ENCODE data around the gene PLGLB2. TPM values are rescaled to one million over a fixed set of nuclear protein-coding genes. Genes with fewer than 3 reads are reported as not detected.
"Not testable (repeated sequence)": the region's sequence is repeated elsewhere in the genome, so short reads cannot be mapped to it uniquely, and the experiment has no call there.

PLGLB2 gene
- 1 to 10 TPM in 2 of 6 donors, under 1 TPM in 3, not detected in 1; 0.26 to 7.1 (median 0.76) TPM for total RNA-seq

DNA sequence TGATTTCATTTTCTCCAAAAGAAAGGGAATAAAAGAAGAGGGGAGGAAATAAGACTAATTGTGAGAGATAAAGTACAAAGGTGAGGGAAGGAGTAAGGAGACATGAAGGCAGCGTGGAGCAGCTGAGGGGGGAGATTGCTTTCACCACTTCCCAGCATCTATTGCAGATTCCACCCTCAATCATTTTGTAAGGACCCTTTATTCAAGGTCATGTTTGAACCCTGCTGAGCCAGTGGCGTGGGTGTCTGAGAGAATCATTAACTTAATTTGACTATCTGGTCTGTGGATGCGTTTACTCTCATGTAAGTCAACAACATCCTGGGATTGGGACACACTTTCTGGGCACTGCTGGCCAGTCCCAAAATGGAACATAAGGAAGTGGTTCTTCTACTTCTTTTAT is at the start of gene PLGLB2:
PLGLB2 (plus strand) TSS at position 297 of the 400 bp plus-strand sequence; CDS start at position 364, 67 bp downstream.
- not testable (repeated sequence) for H3K27me3 ChIP-seq; H3K9me3 ChIP-seq; H3K4me3 ChIP-seq; ATAC-seq (ENCODE audit: low FRiP score in 2 of 2); H3K27ac ChIP-seq; H3K4me1 ChIP-seq; DNase-seq; H3K36me3 ChIP-seq
- WGBS, 2 donors = 82 to 100% methylated on average over 1 of the region's 3 CpGs

DNA sequence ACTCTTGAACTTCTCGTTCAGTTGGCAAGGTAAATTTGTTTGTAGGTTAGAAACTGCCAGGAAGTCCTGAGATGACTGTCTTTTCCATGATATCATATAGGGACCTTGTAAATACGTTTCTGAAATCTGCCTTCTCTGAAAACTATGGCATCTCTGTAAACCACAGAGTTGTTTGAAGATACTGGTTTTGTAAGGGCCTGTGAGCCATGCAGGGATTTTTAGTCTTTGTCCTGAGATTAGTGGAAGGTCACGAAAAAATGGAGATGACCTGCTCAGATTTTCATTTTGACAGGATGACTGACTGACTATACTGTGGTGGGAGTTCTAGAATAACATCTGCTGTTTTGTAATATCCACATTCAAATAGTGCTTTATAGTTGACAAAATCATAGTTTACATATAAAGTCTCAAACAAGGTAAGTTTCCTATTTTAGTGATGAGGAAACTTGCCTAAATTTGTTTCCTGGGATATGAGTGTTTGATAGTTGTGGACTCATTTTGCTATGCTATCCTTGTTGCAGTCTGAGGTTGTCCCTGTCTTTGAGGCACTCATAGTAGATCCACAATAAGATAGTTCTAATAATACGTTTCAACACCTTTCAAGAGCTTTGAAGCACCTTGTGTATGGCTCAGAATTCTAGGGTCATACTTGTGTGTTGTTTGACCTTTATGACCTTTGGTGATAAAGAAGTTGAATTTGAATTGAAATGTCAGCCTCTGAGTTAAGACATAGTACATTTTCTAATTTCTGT is 43.1 kb upstream of the PLGLB2 start:
- not testable (repeated sequence) for DNase-seq; H3K36me3 ChIP-seq; H3K27me3 ChIP-seq; H3K4me1 ChIP-seq; H3K27ac ChIP-seq; ATAC-seq (ENCODE audit: low FRiP score in 2 of 2); H3K9me3 ChIP-seq; H3K4me3 ChIP-seq
- 34 to 74% methylated on average over 2 to 3 of the region's 4 CpGs for WGBS, 2 donors

DNA sequence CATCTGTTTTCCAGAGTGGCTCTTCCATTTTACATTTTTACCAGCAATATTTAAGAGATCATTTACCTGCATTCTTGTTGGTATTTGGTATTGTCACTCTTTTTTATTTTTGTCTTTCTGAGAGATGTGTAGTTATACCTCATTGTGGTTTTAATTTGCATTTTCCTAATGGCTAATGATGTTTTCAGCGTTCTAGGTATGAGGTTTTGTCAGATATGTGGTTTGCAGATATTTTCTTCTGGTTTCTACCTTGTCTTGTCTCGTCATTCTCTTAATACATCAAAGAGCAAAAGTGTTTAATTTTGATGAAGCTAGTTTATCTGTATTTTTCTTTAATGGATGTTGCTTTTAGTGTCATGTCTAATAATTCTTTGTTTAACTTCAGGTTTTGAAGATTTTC is 39.5 kb upstream of the PLGLB2 start:
- H3K9me3 ChIP-seq = not testable (repeated sequence)
- WGBS, 2 donors = 86 to 91% methylated on average over 2 of the region's 2 CpGs

DNA sequence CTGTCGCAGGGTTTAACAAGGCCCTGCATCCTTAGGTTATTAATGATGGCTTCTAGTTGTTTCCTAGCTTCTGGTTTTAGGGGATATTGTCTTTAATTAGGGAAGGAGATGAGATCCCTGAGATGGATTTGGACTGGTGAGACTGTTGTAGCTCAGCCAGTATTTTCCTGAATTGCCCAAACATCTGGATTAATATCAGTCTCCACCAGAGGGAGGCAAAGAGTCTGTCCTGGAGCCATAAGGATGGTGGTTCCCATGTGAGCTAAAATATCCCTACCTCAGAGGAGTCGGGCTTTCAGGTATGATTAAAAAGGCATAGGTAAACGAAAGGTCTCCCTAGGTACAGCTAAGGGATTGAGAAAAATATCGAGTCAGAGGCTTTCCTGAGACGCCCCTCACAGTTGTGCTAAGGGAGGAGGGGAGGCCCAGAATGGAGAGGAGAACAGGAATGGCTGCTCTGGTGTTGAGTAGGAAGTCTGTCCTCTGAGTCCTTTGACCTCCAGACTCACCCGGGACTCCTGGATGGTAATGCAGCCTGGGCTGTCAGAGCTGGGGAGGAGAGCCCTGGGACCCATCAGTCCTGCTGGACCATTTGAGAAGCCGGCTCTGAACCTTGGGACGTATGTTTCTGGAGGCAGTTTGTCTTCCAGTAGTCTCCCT is 19.8 kb upstream of the PLGLB2 start:
- H3K27ac ChIP-seq, H3K4me3 ChIP-seq, H3K27me3 ChIP-seq, H3K9me3 ChIP-seq, H3K4me1 ChIP-seq, DNase-seq, H3K36me3 ChIP-seq: not testable (repeated sequence)
- no CpG with 5 or more reads among the region's 8 CpGs for WGBS, 2 donors
- ATAC-seq (ENCODE audit: low FRiP score in 2 of 2) = peak; percentile 48 to 66

More for the DNA sequence above, 39.5 kb upstream of the PLGLB2 start:
- DNase-seq; H3K36me3 ChIP-seq; H3K27ac ChIP-seq; H3K27me3 ChIP-seq; H3K4me3 ChIP-seq; ATAC-seq (ENCODE audit: low FRiP score in 2 of 2); H3K4me1 ChIP-seq: not testable (repeated sequence)

DNA sequence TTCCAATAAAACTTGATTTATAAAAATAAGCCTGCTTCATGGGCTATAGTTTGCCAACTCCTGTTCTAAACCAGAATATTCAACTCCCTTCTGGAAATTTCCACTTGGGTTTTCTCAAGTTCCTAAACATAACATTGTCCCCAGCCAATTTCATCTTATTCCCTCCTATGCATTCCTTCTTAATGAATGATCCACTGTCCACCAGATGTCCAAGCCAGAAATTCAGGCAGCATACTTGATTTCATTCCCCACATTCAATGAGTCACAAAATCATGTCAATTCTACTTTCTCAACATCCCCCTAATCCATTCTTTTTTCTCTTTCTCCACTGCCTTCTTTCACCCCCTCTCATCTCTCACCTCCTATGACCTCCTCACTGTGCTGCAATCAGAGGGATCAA is 7.0 kb upstream of the PLGLB2 start:
- H3K27ac ChIP-seq, H3K4me1 ChIP-seq, H3K4me3 ChIP-seq, H3K27me3 ChIP-seq, H3K9me3 ChIP-seq, DNase-seq, H3K36me3 ChIP-seq: not testable (repeated sequence)
- ATAC-seq (ENCODE audit: low FRiP score in 2 of 2) = peak in 1 of 2 donors; percentile 58

DNA sequence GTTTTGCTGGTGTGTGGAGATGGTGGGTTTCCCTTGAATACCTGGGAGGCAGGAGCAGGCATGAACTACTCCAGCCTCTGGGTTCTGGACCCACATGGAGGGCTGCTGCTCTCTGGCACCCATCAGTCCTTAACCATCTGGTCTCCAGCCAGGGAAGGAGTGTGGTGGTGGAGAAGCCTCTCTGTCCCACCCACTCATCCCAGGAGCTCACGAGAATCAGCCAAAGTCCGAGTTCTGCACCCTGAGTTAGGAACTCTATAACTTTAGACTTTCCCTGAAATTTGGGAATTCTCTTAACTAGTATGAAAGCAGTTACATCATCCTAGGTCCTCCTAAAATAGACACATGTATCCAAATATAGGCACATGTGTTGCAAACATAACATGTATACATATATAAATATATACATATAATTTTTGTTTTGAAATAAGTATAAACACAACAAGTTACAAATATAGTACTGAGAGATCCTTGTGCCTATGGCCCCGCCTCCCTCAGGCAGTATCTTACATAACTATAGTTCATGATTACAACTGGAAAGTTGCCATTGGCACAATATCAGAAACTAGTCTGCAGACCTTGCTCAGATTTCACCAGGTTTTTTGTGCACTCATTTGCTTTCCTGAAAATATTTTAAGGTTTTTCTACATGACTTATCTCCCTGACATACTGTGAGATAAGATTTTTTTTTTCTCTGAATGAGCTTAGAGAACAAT is 5.3 kb upstream of the PLGLB2 start:
- not testable (repeated sequence) for H3K4me3 ChIP-seq, H3K27ac ChIP-seq, H3K27me3 ChIP-seq, DNase-seq, H3K36me3 ChIP-seq, H3K9me3 ChIP-seq, H3K4me1 ChIP-seq
- WGBS, 2 donors = no CpG with 5 or more reads among the region's 3 CpGs
- peak in 1 of 2 donors; percentile 24 for ATAC-seq (ENCODE audit: low FRiP score in 2 of 2)

DNA sequence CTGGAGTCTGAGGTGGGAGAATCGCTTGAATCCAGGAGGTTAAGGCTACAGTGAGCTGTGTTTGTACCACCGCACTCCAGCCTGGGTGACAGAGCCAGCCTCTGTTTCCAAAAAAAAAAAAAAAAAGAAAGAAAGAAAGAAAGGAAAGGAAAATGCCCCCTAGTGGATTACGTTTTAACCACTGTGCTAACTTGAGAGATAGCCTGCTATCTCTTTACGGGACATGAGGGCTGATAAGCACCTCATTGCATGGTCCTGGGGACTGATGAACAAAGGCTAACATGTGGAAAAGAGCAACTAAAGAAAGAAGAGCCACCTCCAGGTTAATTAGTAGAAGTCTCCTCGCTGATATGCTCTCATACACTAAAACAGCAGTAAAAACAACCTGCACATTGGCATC is 4.2 kb upstream of the PLGLB2 start:
- not testable (repeated sequence) for H3K4me3 ChIP-seq; H3K9me3 ChIP-seq; DNase-seq; H3K27ac ChIP-seq; ATAC-seq (ENCODE audit: low FRiP score in 2 of 2); H3K27me3 ChIP-seq; H3K4me1 ChIP-seq; H3K36me3 ChIP-seq
- 80 to 86% methylated on average over 1 of the region's 5 CpGs for WGBS, 2 donors

DNA sequence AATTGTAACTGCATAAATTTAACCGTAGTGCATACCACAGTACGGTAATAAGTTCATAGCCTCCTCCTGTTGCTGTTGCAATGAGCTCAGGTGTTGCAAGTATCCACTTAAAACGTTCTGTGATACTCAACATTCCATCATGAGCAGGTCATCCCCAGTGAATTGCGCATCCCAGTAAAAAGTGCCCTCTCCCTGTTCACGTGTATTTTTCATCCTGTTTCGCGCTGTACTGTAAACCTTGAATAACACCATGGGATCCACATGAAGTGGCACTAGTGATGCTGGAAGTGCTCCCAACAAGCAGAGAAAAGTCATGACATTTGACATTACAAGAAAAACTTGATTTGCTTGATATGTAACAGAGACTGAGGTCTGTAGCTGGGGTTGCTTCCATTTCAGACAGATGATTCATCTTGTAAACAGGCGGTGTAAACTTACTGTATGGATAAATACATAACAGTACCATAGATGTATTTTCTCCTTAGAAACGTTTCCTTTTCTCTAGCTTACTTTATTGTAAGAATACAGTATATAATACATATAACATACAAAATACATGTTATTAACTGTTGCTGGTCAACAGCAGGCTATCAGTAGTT is 2.4 kb upstream of the PLGLB2 start:
- TF ChIP-seq POLR2AphosphoS5 (IDR thresholded peaks at IDR 0.05) = peak in 1 of 2 donors; percentile 25
- H3K36me3 ChIP-seq; H3K9me3 ChIP-seq; H3K27ac ChIP-seq; ATAC-seq (ENCODE audit: low FRiP score in 2 of 2); H3K4me3 ChIP-seq; H3K4me1 ChIP-seq; H3K27me3 ChIP-seq: not testable (repeated sequence)
- WGBS, 2 donors = 81 to 82% methylated on average over 4 to 5 of the region's 9 CpGs
- peak in 1 of 2 donors; percentile 22 for DNase-seq

DNA sequence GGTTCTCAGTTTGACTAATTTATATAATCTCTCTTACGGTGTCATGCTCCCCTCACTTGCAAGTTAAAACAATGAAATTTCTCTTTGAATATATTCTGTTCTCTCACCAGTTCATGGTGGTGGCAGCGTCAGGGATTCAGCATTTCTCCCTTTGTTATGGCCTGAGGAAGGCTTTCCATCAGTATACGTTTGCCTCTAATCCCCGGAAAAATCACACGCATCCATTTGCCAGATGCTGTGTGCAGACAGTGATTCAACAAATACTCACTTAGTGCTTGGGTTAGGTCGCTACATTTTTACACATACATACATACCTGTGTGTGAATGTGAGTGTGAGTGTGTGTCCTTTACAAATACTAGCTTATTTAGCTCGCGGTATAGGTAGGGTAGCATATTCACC is 637 bp downstream of the PLGLB2 start:
- H3K36me3 ChIP-seq; H3K27me3 ChIP-seq; DNase-seq; H3K4me3 ChIP-seq; H3K9me3 ChIP-seq; H3K27ac ChIP-seq; ATAC-seq (ENCODE audit: low FRiP score in 2 of 2); H3K4me1 ChIP-seq: not testable (repeated sequence)
- no CpG with 5 or more reads among the region's 8 CpGs for WGBS, 2 donors

DNA sequence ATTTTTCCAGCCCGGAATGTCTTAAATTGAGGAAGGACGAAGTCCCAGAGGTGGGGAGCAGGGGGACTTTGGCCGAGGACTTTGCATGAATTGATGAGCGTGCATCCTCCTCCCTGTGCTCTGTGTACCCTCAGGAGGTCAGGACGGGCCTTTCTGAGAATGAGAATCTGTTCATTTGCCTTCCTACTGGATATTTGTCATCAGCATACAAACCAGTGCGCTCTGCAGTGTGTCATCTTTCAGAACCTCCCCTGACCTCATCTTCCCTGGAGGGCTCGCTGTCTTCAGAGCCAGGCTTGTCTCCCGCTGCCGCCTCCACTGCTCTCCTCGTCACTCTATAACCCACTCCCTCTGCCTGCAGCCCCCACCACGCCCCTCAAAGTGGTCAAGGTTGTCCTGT is 2.7 kb downstream of the PLGLB2 start:
- ATAC-seq (ENCODE audit: low FRiP score in 2 of 2) = peak in 1 of 2 donors; percentile 78
- not testable (repeated sequence) for H3K9me3 ChIP-seq, H3K4me1 ChIP-seq, H3K36me3 ChIP-seq, DNase-seq, H3K27me3 ChIP-seq, H3K4me3 ChIP-seq, H3K27ac ChIP-seq
- WGBS, 2 donors = 97 to 100% methylated on average over 1 to 5 of the region's 11 CpGs

DNA sequence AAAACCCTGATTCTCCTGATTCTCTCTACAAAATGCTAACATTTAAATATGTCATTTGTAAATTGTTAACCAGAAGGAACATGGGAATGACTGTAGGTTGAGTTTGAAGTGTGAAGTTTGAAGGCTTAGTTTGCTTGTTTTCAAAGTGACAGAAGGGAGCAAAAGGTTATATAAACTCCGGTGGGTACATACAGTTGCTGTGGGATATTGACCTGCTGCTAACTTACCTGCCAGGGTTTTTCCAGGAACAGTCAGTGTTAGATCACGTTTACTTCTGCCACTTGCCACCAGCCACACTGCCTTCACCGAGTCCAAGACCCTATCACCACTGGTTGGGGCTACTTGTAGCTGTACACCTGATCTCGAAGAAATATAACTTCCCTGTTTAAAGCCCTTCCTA is 6.9 kb downstream of the PLGLB2 start:
- not testable (repeated sequence) for H3K4me3 ChIP-seq; H3K36me3 ChIP-seq; H3K4me1 ChIP-seq; H3K27ac ChIP-seq; ATAC-seq (ENCODE audit: low FRiP score in 2 of 2); DNase-seq; H3K9me3 ChIP-seq; H3K27me3 ChIP-seq
- 50 to 62% methylated on average over 3 to 4 of the region's 4 CpGs for WGBS, 2 donors
